SK-N-SH treated with all-trans-retinoic acid at 6 μM for 48 hours (cell line): ENCODE data around the gene HMGB3.

Source experiments
- ATAC-seq: fragments of 200-7000 bp; cut with Tn5 transposase; 3 replicates; pipeline ENCODE4 v1.9.1; 2020; ENCODE audit warnings: mild to moderate bottlenecking, moderate library complexity
- ARNTL ChIP-seq: fragments of 450-650 bp; formaldehyde crosslinking; IDR thresholded peaks from 2 replicates; pipeline ENCODE4 v1.5.0; 2020; ENCODE audit warnings: low read depth, mild to moderate bottlenecking, moderate library complexity, borderline replicate concordance
- BACH2 ChIP-seq: fragments of 250-450 bp; sonication (Bioruptor Pico); IDR thresholded peaks from 2 replicates; pipeline ENCODE4 v1.9.0; 2021; ENCODE audit warnings: mild to moderate bottlenecking, borderline replicate concordance
- PPARA ChIP-seq: fragments of 250-450 bp; sonication (Bioruptor Pico); IDR thresholded peaks from 2 replicates; pipeline ENCODE4 v1.5.0; 2020; ENCODE audit warnings: mild to moderate bottlenecking, borderline replicate concordance
- SNAI2 ChIP-seq: fragments of 250-450 bp; sonication (Bioruptor Pico); IDR thresholded peaks from 2 replicates; pipeline ENCODE4 v1.5.0; 2020; ENCODE audit warnings: mild to moderate bottlenecking, moderate library complexity
- TCF4 ChIP-seq: fragments of 250-450 bp; sonication (Bioruptor Pico); IDR thresholded peaks from 2 replicates; pipeline ENCODE4 v1.8.0; 2021; ENCODE audit warnings: mild to moderate bottlenecking, moderate library complexity, borderline replicate concordance
- TF ChIP-seq, protein P1 (sequence below): fragments of 250-450 bp; sonication (Bioruptor Pico); IDR thresholded peaks from 2 replicates; pipeline ENCODE4 v1.5.0; 2020; ENCODE audit warnings: mild to moderate bottlenecking, moderate library complexity
- TF ChIP-seq, protein P2 (sequence below): fragments of 250-450 bp; sonication (Bioruptor Pico); IDR thresholded peaks from 2 replicates; pipeline ENCODE4 v1.5.1; 2020; ENCODE audit warnings: low read depth, mild to moderate bottlenecking, moderate library complexity

The HMGB3 gene

DNA sequence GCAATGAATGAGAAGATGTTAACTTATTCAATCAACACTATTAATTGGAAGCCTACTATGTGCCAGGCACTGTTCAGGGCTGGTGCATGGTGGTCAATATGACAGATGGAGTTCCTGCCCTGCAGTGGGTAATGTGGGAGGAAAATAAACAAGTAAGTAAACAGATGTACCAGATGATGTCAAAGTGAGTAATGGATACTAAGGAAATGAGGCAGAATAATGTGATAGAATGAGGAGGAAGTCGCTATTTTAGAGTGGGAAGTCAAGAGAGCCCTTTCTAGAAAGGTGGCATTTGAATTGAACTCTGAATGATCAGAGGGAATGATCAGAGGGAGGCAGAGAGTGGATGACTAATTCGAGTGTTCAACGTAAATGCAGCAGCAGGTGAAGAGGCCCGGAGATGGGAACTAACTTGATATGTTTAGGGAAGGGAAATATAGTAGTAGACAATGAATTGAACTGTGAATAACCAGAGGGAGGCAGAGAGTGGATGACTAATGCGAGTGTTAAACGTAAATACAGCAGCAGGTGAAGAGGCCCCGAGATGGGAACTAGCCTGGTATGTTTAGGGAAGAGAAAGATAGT is 48.3 kb downstream of the HMGB3 start:
- ATAC-seq, result no peak
- TF ChIP-seq BACH2 (CRISPR knock-in tag) (no peak), PPARA (CRISPR knock-in tag) (no peak)
- TF ChIP-seq, protein P1, sequence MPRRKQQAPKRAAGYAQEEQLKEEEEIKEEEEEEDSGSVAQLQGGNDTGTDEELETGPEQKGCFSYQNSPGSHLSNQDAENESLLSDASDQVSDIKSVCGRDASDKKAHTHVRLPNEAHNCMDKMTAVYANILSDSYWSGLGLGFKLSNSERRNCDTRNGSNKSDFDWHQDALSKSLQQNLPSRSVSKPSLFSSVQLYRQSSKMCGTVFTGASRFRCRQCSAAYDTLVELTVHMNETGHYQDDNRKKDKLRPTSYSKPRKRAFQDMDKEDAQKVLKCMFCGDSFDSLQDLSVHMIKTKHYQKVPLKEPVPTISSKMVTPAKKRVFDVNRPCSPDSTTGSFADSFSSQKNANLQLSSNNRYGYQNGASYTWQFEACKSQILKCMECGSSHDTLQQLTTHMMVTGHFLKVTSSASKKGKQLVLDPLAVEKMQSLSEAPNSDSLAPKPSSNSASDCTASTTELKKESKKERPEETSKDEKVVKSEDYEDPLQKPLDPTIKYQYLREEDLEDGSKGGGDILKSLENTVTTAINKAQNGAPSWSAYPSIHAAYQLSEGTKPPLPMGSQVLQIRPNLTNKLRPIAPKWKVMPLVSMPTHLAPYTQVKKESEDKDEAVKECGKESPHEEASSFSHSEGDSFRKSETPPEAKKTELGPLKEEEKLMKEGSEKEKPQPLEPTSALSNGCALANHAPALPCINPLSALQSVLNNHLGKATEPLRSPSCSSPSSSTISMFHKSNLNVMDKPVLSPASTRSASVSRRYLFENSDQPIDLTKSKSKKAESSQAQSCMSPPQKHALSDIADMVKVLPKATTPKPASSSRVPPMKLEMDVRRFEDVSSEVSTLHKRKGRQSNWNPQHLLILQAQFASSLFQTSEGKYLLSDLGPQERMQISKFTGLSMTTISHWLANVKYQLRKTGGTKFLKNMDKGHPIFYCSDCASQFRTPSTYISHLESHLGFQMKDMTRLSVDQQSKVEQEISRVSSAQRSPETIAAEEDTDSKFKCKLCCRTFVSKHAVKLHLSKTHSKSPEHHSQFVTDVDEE (CRISPR knock-in tag), result no peak

DNA sequence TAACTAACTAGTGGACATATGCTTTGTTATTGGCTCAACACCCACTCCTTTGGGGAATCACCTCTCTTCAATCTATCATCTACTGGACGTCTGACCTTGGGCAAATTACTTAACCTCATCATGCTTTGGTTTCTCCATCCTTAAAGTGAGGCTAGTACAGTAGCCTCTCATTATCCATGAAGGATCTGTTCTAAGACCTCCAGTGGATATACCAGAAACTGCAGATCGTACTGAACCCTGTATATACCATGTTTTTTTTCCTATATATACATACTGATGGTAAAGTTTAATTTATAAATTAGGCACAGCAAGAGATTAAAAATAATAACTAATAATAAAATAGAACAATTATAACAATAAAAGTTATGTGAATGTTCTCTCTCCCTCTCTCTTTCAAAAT is 56.2 kb downstream of the HMGB3 start:
- no peak for TF ChIP-seq SNAI2 (CRISPR knock-in tag)
- TF ChIP-seq BACH2 (CRISPR knock-in tag), result no peak
- no peak for TF ChIP-seq TCF4 (CRISPR knock-in tag)
- TF ChIP-seq, protein P2, sequence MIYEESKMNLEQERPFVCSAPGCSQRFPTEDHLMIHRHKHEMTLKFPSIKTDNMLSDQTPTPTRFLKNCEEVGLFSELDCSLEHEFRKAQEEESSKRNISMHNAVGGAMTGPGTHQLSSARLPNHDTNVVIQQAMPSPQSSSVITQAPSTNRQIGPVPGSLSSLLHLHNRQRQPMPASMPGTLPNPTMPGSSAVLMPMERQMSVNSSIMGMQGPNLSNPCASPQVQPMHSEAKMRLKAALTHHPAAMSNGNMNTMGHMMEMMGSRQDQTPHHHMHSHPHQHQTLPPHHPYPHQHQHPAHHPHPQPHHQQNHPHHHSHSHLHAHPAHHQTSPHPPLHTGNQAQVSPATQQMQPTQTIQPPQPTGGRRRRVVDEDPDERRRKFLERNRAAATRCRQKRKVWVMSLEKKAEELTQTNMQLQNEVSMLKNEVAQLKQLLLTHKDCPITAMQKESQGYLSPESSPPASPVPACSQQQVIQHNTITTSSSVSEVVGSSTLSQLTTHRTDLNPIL, result no peak
- no peak for TF ChIP-seq ARNTL (CRISPR knock-in tag)
- ATAC-seq, result no peak
